Measurements from ENCODE around the gene HSD3B1.

Gene HSD3B1

GRCh38 chr1:119506941-119507340 lies at the start of gene HSD3B1:
TSS of gene HSD3B1 (plus strand) at chr1:119507210. CDS start at chr1:119507477, 267 bp downstream.
- DNase-seq (ENCODE audit: low read depth), result no peak
- H3K4me3 ChIP-seq (ENCODE audit: low read depth, low read length), result no peak within 1 kb of the TSS
- no peak for TF ChIP-seq CTCF (IDR thresholded peaks at IDR 0.05; ENCODE audit: low read depth, low read length, missing control alignments)

GRCh38 chr1:119462964-119463363 lies 44.0 kb upstream of the HSD3B1 start:
- no peak for DNase-seq (ENCODE audit: low read depth)
- H3K4me3 ChIP-seq (ENCODE audit: low read depth, low read length), result no peak overlapping the region
- no peak for TF ChIP-seq CTCF (IDR thresholded peaks at IDR 0.05; ENCODE audit: low read depth, low read length, missing control alignments)

- DNase-seq (ENCODE audit: low read depth), result no peak
- no peak overlapping the region for H3K4me3 ChIP-seq (ENCODE audit: low read depth, low read length)
- no peak for TF ChIP-seq CTCF (IDR thresholded peaks at IDR 0.05; ENCODE audit: low read depth, low read length, missing control alignments)
Measured at GRCh38 chr1:119463569-119463968, 43.4 kb upstream of the HSD3B1 start.

GRCh38 chr1:119466445-119466844 lies 40.6 kb upstream of the HSD3B1 start:
- DNase-seq (ENCODE audit: low read depth), result no peak
- H3K4me3 ChIP-seq (ENCODE audit: low read depth, low read length), result no peak overlapping the region
- no peak for TF ChIP-seq CTCF (IDR thresholded peaks at IDR 0.05; ENCODE audit: low read depth, low read length, missing control alignments)

GRCh38 chr1:119467219-119467618 lies 39.8 kb upstream of the HSD3B1 start:
- DNase-seq (ENCODE audit: low read depth), result no peak
- H3K4me3 ChIP-seq (ENCODE audit: low read depth, low read length), result no peak overlapping the region
- TF ChIP-seq CTCF (IDR thresholded peaks at IDR 0.05; ENCODE audit: low read depth, low read length, missing control alignments), result no peak

GRCh38 chr1:119467857-119468668 lies 38.9 kb upstream of the HSD3B1 start:
- TF ChIP-seq CTCF (IDR thresholded peaks at IDR 0.05; ENCODE audit: low read depth, low read length, missing control alignments), result no peak
- DNase-seq (ENCODE audit: low read depth), result no peak
- no peak overlapping the region for H3K4me3 ChIP-seq (ENCODE audit: low read depth, low read length)

GRCh38 chr1:119469741-119470140 lies 37.3 kb upstream of the HSD3B1 start:
- no peak overlapping the region for H3K4me3 ChIP-seq (ENCODE audit: low read depth, low read length)
- DNase-seq (ENCODE audit: low read depth), result no peak
- TF ChIP-seq CTCF (IDR thresholded peaks at IDR 0.05; ENCODE audit: low read depth, low read length, missing control alignments), result no peak
